Measurements from ENCODE around the gene RBMS3.

Gene RBMS3

DNA sequence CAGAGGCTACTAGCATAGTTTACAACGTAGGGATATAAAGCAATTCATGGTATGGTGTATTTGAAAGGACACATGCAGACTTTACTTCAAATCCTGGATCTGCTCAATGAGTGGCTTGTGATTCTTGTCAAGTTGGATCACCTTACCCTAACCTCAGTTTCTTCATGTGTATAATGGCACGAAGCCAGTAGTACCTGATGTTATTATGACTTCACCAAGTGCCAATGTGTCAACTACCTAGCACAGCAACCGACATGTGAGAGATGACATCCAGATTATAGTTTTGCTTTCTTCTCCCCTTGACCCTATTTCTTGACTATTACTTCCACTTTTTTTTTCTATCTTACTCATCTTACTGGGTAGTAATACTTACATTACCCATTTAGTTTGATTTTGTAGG, 304.5 kb downstream of the RBMS3 start:
- H3K4me3 ChIP-seq = no peak overlapping the region
- H3K27ac ChIP-seq = no peak overlapping the region

DNA sequence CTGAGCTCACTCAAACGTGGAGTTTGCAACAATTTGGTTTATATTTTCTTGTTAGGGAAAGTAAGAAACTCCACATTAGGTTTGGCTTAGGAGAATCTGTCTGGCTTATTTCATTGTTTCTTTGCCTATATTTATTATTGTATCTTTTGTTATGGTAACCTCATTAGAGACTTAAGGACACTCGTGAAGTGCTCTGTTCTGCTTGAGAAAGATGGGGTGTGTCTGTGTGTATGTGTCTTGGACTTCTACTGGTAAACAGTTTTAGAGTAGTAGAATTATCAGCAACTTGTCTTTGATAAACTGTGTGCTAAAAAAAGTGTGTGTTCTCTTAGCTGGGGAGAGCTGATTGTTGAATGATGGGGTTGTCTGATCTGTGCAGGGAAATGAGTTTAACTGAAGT, 306.5 kb downstream of the RBMS3 start:
- Histone ChIP-seq H3K27ac (no peak overlapping the region), H3K4me3 (no peak overlapping the region)

DNA sequence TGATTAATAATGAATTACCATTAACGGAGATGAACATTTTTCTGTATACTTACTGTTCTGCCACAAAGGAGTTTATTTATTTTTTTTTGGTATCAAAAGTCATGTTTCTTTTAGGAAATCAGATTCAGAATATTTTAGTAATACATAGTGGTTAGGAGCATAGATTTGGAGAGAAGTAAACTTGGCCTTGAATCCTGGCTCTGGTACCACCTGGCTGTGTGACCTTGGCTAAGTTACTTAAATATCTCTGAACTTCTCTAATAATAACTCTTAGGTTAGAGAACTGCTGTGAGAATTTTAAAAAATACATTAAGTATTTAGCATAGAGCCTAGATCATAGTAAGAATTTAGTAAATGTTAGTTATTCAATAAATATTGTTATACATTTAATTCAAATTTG, 309.1 kb downstream of the RBMS3 start:
- no peak overlapping the region for H3K27ac ChIP-seq
- no peak overlapping the region for H3K4me3 ChIP-seq

DNA sequence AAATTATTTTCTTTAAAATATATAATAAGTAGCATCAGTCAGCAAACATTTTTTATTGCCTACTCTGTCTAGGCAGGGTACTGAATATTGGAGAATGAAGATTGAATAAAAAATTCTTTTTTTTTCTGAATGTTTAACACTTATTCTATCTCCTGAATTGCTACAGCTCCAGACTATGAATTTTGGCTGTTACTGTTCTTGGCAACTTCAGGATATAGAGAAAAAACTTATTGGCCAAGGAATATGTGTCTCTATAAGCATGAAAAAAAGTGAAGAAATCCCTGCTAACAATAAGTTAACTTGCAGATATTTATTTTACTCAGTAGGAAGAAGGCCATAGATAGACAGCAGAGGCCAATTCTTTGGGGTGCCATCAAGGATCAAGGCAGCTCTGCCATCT, 309.6 kb downstream of the RBMS3 start:
- Histone ChIP-seq H3K27ac (no peak overlapping the region), H3K4me3 (no peak overlapping the region)

DNA sequence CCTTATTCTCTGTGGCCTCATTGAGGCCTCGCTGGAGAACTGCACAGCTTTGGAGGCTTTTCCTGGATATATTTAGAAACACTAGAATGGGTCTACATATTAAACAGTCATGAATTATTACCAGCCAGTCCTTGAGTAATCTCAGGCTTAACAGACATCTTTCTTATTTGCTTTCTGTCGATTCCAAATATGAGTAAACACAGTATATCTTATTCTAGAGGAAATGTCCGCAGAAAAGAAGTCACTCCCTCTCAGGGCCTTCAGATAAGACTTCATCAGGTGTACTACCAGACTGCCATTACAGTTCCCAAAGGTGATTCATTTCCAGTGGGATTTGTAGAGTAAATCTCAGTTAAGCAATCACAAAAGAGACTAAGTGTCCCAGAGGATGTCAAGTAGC, 310.7 kb downstream of the RBMS3 start:
- H3K27ac ChIP-seq = no peak overlapping the region

DNA sequence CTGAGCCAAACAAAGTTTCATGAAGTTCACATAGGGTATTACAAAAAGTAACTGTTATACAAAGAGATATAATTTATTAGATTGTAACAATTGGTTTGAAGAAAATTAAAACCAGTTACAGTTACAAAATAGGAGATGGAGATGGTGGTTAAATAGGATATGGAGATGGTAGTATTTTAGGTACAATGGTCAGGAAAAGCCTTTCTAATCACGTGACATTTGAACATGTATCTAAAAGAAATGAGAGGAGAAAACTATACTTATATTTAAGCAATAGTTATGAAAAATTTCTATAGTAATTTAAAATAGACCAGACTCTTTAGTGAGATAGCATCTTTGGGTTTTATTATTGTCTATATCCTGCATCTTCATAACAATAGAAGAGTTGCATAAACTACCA, 312.9 kb downstream of the RBMS3 start:
- no peak overlapping the region for H3K4me3 ChIP-seq
- no peak overlapping the region for H3K27ac ChIP-seq

More for the DNA sequence above, 310.7 kb downstream of the RBMS3 start:
- no peak overlapping the region for H3K4me3 ChIP-seq

DNA sequence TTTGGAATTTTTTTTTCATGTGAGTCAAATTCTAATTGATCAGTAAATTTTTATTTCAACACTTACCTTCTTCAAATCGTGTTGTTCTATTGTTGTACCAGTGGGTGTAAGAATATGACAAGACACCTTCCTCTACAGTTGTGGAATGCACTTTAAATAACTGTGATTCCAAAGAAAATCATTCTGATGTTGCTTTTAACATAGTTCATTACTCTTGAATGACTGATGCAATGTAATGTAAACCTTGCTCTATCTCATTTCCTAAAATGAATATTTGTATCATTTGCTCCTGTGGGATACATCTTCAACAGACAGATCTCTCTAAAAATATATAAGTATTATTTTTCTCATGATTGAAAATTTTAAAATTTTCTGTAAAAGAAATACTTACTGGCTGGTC, 313.4 kb downstream of the RBMS3 start:
- H3K27ac ChIP-seq = no peak overlapping the region

DNA sequence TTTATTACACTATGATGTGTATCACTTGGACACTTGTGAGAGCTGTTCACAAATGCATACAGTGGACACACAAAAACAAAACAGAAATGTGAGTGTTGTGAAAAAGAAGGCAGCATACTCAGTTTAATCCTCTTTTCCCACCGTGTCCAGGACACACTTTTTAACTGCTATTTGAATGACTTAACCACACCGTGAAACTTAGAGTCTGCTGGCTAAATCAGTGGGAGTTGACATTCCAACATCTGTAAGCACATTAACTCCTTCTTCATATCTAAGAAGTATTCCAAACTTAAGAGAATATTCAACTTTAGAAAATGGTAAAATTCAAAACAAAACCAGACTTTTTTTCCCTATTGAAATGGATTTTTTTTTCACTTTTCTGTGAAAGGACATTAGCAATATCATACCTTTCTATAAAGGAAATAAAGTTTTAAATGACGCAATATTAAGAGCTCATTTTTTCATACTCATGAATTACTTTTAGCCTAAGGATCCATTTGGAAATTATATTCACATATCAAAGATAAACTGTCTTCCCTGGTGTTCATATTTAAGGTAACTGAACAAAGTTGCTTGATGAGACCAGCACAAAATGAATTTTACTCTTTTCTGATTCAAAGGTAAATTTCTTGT, 316.6 kb downstream of the RBMS3 start:
- Histone ChIP-seq H3K4me3 (no peak overlapping the region), H3K27ac (no peak overlapping the region)

More for the DNA sequence above, 313.4 kb downstream of the RBMS3 start:
- H3K4me3 ChIP-seq = no peak overlapping the region

DNA sequence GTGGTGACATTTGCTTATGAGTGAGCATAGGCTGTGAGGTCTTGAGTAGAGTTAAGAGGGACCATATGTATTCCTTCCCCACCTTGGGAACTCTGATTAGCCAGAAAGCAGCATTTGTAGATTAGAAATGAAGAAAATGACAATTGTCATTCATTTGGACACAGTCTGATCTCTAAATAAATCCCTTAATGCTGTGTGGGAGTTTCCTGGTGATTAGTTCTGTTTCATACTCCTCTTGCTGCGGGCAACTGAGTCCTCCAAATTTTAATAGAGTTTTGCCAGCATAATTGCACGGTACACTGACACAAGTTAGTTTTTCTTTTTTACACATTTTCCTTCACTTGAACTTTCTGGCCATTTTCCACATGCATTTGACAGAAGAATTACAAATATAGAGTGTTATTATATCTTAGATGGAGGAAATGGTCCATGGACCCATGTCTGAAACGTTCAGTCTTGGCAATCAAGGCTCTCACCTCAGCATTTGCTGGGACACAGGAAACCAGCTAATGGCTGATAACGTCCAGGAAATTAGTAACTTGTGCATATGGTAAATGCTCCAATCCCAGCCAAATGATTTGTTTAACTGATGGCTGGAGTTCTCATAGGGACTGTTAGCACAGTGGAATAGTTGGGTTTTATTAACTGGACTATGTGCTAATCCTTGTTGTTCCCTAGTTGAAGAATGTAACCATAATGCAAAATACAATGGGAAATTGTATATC, 321.2 kb downstream of the RBMS3 start:
- no peak overlapping the region for H3K27ac ChIP-seq

DNA sequence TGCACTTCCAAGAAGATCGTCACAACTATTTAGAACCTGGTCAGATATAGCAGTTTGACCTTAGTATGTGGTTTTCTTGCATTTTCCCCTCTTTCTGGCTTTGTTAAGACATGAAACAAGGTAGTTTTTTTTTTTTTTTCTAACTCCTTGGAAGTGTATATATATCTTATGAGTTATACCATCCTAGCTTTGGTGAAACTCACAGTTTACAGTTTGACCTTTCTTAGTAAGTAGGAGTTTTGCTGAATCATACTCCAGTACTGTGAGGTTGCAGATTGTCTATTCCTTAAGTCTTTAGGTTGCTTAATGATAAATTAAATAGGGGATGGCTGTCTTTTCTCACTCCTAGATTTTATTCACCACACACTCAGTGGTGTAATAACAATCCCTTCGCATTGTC, 325.0 kb downstream of the RBMS3 start:
- Histone ChIP-seq H3K4me3 (no peak overlapping the region), H3K27ac (no peak overlapping the region)

More for the DNA sequence above, 321.2 kb downstream of the RBMS3 start:
- H3K4me3 ChIP-seq = no peak overlapping the region

DNA sequence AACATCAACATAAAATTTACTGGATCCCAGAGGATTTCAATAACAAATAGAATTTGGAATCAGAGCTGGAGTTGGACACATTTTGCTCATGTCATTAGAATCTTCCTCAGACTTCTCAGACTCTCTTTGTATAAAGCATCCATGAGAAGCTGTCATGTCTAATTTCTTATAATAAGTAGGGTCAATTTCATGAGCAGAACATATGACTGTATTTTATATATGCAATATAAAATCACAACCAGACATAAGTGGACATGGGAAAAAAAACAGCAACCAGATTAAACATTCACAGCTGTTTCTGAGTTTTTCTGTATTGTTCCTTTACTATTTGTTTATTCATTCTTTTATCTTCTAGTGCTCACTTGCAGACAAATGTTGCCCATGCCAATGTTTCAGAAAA, 325.5 kb downstream of the RBMS3 start:
- H3K4me3 ChIP-seq = no peak overlapping the region

DNA sequence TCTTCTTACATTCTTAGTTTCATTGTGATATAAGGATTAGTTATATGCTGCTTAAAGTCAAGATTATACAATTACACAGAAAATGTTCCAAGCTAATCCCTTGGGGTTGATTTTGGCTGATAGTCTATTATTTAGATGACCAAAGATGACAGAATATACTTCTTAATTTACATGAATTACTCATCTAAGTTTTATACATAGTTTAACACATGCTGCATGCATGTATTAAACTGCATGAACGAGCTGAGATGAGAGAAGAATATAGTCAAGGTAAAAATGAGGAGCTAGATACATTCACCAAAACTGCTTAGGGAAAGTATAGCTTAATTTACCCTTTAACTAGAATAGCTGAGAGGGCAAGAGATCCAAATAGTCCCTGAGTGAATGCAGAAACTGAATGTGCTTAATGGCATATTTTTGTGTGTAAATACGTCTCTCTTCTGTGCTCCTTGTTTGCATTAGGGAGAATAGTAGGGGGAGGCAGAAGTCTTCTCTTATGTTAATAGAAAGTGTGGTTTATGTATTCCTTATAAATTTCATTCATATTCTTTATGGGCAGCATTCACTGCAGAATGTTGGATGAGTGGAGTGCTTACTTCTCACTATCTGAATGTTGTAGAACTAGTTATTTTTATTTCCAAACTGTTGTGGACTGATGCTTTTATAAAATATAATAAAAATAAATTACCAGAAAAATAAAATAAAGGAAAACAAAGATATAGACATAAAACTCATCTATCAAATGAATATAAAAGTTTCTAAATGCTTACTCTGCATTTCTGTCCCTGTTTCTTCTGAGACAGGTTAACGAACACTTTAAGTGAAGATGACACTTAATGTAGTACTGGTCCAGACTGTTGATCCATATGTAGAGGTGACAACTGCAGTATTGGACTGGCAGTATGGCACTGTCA, 327.8 kb downstream of the RBMS3 start:
- H3K27ac ChIP-seq = no peak overlapping the region
- H3K4me3 ChIP-seq = no peak overlapping the region

More for the DNA sequence above, 325.5 kb downstream of the RBMS3 start:
- no peak overlapping the region for H3K27ac ChIP-seq

DNA sequence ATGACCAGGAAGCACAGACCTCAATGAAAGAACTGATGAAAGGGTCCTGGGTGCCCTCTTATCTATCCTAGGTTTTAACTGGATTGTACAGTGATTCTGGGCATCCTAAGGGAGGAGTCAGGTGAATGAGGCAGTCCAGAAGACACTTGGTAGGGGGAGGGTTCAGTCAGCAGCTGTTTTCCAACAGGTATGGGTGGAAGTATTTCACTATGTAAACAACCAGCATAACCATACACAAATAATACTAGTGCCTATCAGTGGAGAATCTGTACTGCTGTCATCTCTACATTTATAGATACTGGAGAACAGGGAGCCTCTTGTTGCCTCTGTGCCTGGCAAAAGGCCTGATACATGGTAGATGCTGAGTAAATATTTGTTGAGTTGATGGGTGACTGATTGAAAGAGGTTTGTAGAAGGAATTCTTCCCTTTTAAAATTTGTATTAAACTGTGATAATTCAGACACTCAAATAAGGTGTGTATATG, 328.5 kb downstream of the RBMS3 start:
- Histone ChIP-seq H3K4me3 (no peak overlapping the region), H3K27ac (no peak overlapping the region)

DNA sequence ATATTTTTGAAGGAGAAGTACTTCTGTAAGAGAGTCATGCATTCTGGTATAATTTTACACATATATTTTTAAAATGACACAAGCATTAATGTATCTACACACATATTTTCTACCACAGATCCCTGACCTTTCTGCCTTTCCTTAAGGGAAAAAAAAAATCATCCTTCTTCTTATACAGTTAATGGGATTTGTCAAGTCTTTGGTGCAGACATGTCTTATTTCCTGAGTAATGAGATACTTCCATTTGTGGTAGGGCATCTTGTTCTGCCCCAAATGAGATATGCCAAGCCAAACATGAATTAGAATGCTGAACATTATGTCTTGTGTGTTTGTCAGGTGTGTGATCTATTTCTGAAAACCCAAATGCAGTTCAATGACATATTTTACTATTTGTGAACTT, 329.9 kb downstream of the RBMS3 start:
- Histone ChIP-seq H3K4me3 (no peak overlapping the region), H3K27ac (no peak overlapping the region)

DNA sequence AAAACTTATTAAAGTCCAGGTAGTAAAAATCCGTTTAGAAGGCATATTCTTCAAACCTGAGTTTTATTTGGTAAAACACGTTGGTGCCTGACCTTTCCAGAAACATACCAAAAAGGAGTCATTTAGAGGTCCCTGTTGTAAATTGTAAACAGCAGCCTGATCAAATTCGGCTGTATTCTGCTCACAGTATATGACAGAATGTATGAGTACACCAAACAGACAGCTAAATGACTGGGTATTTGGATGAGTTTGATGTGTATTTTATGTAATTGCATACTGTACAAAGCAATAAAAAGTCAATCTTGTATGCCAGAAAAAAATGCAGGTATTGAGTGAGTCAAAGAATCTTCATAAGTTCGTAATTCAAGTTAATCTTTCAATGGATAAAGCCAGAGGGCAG, 330.4 kb downstream of the RBMS3 start:
- Histone ChIP-seq H3K4me3 (no peak overlapping the region), H3K27ac (no peak overlapping the region)

DNA sequence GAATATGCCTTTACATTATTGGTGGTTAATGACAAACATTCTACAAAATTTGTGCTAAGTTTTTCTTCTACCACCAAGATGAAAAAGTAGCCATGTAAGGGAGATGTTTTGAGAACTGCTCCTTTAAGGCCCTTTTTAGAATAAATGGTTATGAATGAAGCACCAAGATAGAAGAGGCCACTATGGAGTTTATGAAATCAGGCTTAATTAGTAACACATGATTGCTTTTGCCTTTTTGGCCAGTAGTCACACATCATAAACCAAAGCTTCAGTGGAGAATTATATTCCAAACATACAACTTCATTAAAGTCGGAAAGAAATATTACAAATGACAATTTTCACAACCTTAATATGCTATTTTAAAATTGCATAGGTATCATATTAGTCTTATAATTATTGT, 331.7 kb downstream of the RBMS3 start:
- no peak overlapping the region for H3K27ac ChIP-seq
- no peak overlapping the region for H3K4me3 ChIP-seq

DNA sequence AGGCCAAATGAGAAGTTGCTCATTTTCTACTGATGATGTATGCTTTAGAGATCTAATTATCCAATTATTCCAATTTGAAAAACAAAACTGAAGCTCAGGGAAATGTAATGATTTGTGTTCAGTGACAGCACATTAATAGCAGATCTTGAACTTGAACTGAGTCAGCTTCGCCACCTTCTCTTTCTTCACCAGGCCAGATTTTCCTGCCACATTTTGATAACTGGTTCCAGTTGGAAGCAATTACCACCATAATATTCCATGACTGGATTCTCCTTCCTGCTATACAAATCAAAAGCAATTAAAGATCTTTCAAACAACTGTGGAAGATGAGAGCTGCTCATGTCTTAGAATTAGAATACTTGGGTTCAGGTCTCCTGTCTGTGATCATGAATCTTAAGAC, 334.1 kb downstream of the RBMS3 start:
- Histone ChIP-seq H3K27ac (no peak overlapping the region), H3K4me3 (no peak overlapping the region)

DNA sequence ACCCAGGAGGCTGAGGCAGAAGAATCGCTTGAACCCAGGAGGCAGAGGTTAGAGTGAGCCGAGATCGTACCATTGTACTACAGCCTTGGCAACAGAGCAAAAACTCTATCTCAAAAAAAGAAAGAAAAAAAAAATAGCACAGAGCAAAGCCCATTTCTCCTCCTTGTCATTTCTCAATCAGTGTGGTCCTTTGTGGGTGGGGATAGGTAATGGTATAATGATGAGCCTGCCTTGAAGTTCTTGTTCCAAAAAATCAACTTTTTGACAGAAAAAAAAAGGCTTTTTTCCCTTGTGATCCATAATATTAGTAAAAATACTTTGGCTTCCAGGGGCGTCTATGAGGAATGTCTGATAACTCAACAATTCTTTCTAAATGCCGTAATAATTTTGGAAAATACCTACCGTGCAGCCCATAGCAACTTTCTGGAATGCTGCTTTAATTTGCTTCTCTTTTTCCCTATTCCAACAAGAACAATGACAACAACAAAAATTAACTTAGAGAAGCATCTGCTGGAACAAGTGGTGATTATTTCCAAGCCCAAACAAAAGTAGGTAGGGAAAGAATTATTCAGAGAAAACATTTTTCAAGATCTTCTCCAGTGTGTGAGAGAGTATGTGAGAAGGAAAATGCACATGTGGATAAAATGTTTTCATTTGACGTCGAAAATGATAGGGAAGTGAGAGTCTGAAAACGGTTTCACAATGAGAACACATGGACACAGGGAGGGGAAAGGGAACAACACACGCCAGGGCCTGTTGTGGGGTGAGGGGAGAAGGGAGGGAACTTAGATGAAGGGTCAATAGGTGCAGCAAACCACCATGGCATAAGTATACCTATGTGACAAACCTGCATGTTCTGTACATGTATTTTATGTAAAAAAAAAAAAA, 337.8 kb downstream of the RBMS3 start:
- Histone ChIP-seq H3K27ac (peak overlapping the region in 6 of 21 experiments; percentile 15 to 71 (median 38)), H3K4me3 (no peak overlapping the region)

DNA sequence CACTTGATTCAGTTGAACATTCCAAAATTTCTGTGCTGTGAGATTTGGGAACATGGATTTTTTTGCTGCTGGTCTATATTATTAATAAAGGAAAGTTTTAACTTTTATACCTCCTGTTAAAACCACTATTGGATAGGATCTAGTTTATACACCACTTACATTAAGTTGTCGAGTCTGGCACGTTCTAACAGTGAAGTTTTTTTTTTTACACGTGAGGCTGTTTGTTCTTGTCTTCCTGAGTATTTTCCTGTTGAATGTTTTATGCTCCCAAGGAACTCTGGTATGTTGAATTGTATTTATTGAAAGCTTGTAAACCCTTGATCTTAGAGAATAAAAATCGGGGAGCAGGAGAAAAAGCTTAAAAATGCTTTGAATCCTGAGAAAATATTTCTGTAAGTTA, 338.8 kb downstream of the RBMS3 start:
- no peak overlapping the region for H3K4me3 ChIP-seq
- H3K27ac ChIP-seq = no peak overlapping the region

Measured in skin epidermis (tissue), 12 donors.